A549 (cell line): ENCODE measurements around the gene TEX29. TPM values are rescaled to one million over a fixed set of nuclear protein-coding genes. Genes with fewer than 3 reads are reported as not detected.
A peak's percentile ranks its signal among the peaks of the same experiment; 100 is the strongest.

Source experiments
- ATAC-seq, 2 experiments: fragments of 200-7000 bp in 1 of 2; fragments of >200 bp in 1 of 2; cut with Nextera tagmentation in 1 of 2; cut with Tn5 transposase in 1 of 2; 3 replicates each; pipeline versions ENCODE4 v1.8.0 to v1.9.1; 2018 to 2020; ENCODE audit warnings: mild to moderate bottlenecking in 1 of 2, moderate library complexity in 1 of 2
- CTCF ChIA-PET: fragments of 300-600 bp; sonication (Branson Sonifier 250); formaldehyde crosslinking; extraction: SDS; loops from one replicate; lab custom pipeline; 2021; ENCODE audit warnings: antibody characterized with exemption, inconsistent platforms; lab: Yijun Ruan, JAX
- POLR2A ChIA-PET: fragments of 350-600 bp; formaldehyde crosslinking; extraction: SDS; loops from one replicate; lab custom pipeline; 2021; ENCODE audit warnings: antibody characterized with exemption, inconsistent platforms; lab: Yijun Ruan, JAX
- DNase-seq, 2 experiments: peaks; one replicate each; pipeline versions ENCODE4 v3.0.0 to v3.0.0-alpha.2; 2011 to 2016; ENCODE audit warnings: low read depth in 1 of 2, low spot score in 1 of 2
- FAIRE-seq: peaks from 2 replicates; lab custom pipeline; 2011; peaks lifted over from hg19 to GRCh38; lab: Jason Lieb, UNC
- H3K27ac ChIP-seq, 2 experiments: fragments of >200 bp; sonication (Bioruptor Twin); formaldehyde crosslinking; 3 replicates each; pipeline ENCODE4 v1.5.1; 2016 to 2017
- H3K4me1 ChIP-seq: fragments of >200 bp; sonication (Bioruptor Twin); formaldehyde crosslinking; 3 replicates; pipeline ENCODE4 v1.6.1; 2016
- H3K4me2 ChIP-seq: fragments of >200 bp; sonication (Bioruptor Twin); formaldehyde crosslinking; 3 replicates; pipeline ENCODE4 v1.6.1; 2016
- H3K4me3 ChIP-seq: fragments of >200 bp; sonication (Bioruptor Twin); formaldehyde crosslinking; 3 replicates; pipeline ENCODE4 v1.5.1; 2016
- H3K9me3 ChIP-seq: fragments of >200 bp; sonication (Bioruptor Twin); formaldehyde crosslinking; 3 replicates; pipeline ENCODE4 v1.6.1; 2016
- ATOH8 ChIP-seq: fragments of 250-450 bp; sonication (Bioruptor Pico); IDR thresholded peaks from 2 replicates; pipeline ENCODE4 v1.5.0; 2020; ENCODE audit warnings: low read depth, mild to moderate bottlenecking, moderate library complexity
- CEBPB ChIP-seq, 2 experiments: fragments of >200 bp in 1 of 2; sonication (Bioruptor Twin) in 1 of 2; formaldehyde crosslinking in 1 of 2; IDR thresholded peaks; 2 replicates each; pipeline ENCODE4 v1.6.1; 2012 to 2016
- CHD4 ChIP-seq: fragments of 200-600 bp; sonication (generic); IDR thresholded peaks from 2 replicates; pipeline ENCODE4 v1.6.1; 2016; ENCODE audit warnings: antibody characterized with exemption, mild to moderate bottlenecking, borderline replicate concordance
- CTCF ChIP-seq: fragments of >200 bp; sonication (Bioruptor Twin); formaldehyde crosslinking; IDR thresholded peaks from 3 replicates; pipeline ENCODE4 v1.5.1; 2016
- E2F6 ChIP-seq: IDR thresholded peaks from 2 replicates; pipeline ENCODE4 v1.6.1; 2012; ENCODE audit warnings: low read depth, borderline replicate concordance
- ELK1 ChIP-seq: fragments of 150-350 bp; IDR thresholded peaks from 2 replicates; pipeline ENCODE4 v1.6.1; 2014; ENCODE audit warnings: low read depth, mild to moderate bottlenecking, low read length
- EP300 ChIP-seq, 2 experiments: fragments of >200 bp; sonication (Bioruptor Twin); formaldehyde crosslinking; IDR thresholded peaks; 2 replicates in 1 of 2; 3 replicates in 1 of 2; pipeline ENCODE4 v1.6.1; 2016 to 2017
- FOXS1 ChIP-seq: fragments of 250-450 bp; sonication (Bioruptor Pico); IDR thresholded peaks from 2 replicates; pipeline ENCODE4 v1.5.0; 2020; ENCODE audit warnings: mild to moderate bottlenecking, moderate library complexity
- HDAC2 ChIP-seq: fragments of 200-600 bp; sonication (generic); IDR thresholded peaks from 2 replicates; pipeline ENCODE4 v1.6.1; 2016
- HEYL ChIP-seq: fragments of 250-450 bp; sonication (Bioruptor Pico); IDR thresholded peaks from 2 replicates; pipeline ENCODE4 v1.8.0; 2021; ENCODE audit warnings: mild to moderate bottlenecking, moderate library complexity
- HOXA7 ChIP-seq: fragments of 250-450 bp; sonication (Bioruptor Pico); IDR thresholded peaks from 2 replicates; pipeline ENCODE4 v1.5.0; 2020; ENCODE audit warnings: mild to moderate bottlenecking, moderate library complexity
- HOXB5 ChIP-seq: fragments of 250-450 bp; sonication (Bioruptor Pico); IDR thresholded peaks from 2 replicates; pipeline ENCODE4 v1.5.0; 2020; ENCODE audit warnings: mild to moderate bottlenecking, moderate library complexity
- JUN ChIP-seq, 2 experiments: fragments of >200 bp; sonication (Bioruptor Twin); formaldehyde crosslinking; IDR thresholded peaks; 2 replicates in 1 of 2; 3 replicates in 1 of 2; pipeline ENCODE4 v1.6.1; 2016 to 2017
- JUNB ChIP-seq: fragments of >200 bp; sonication (Bioruptor Twin); formaldehyde crosslinking; IDR thresholded peaks from 2 replicates; pipeline ENCODE4 v1.6.1; 2016
- KDM1A ChIP-seq: fragments of 200-600 bp; sonication (generic); IDR thresholded peaks from 2 replicates; pipeline ENCODE4 v1.6.1; 2016; ENCODE audit warnings: low read depth, mild to moderate bottlenecking
- KDM5A ChIP-seq: fragments of 200-600 bp; sonication (generic); IDR thresholded peaks from 2 replicates; pipeline ENCODE4 v1.6.1; 2016; ENCODE audit warnings: antibody characterized with exemption, mild to moderate bottlenecking
- MYC ChIP-seq: IDR thresholded peaks from 2 replicates; pipeline ENCODE4 v1.6.1; 2012; ENCODE audit warnings: mild to moderate bottlenecking, inconsistent platforms, low read length, improper control_type of control experiment, borderline replicate concordance
- NFE2L2 ChIP-seq: fragments of 150-350 bp; conservative IDR thresholded peaks from 2 replicates; pipeline ENCODE4 v1.6.1; 2014; ENCODE audit warnings: low read length
- NPAS2 ChIP-seq: fragments of 250-450 bp; sonication (Bioruptor Pico); IDR thresholded peaks from 2 replicates; pipeline ENCODE4 v1.8.0; 2022; ENCODE audit warnings: mild to moderate bottlenecking, moderate library complexity, borderline replicate concordance
- POLR2AphosphoS2 ChIP-seq: conservative IDR thresholded peaks from 2 replicates; pipeline ENCODE4 v1.6.1; 2012; ENCODE audit warnings: low read length, improper control_type of control experiment, inconsistent platforms
- RAD21 ChIP-seq, 2 experiments: fragments of >200 bp in 1 of 2; sonication (Bioruptor Twin) in 1 of 2; formaldehyde crosslinking in 1 of 2; IDR thresholded peaks in 1 of 2; conservative IDR thresholded peaks in 1 of 2; 2 replicates in 1 of 2; 3 replicates in 1 of 2; pipeline ENCODE4 v1.6.1; 2012 to 2018; ENCODE audit warnings: inconsistent platforms in 1 of 2
- RFX5 ChIP-seq: fragments of 450-650 bp; IDR thresholded peaks from 2 replicates; pipeline ENCODE4 v1.7.1; 2014; ENCODE audit warnings: antibody characterized with exemption, mild to moderate bottlenecking, moderate library complexity
- SMC3 ChIP-seq: fragments of >200 bp; sonication (Bioruptor Twin); formaldehyde crosslinking; IDR thresholded peaks from 3 replicates; pipeline ENCODE4 v1.6.1; 2018; ENCODE audit warnings: inconsistent platforms
- TFCP2L1 ChIP-seq: fragments of 250-450 bp; sonication (Bioruptor Pico); IDR thresholded peaks from 2 replicates; pipeline ENCODE4 v1.5.0; 2021; ENCODE audit warnings: mild to moderate bottlenecking
- ZC3H11A ChIP-seq: fragments of 450-650 bp; IDR thresholded peaks from 2 replicates; pipeline ENCODE4 v1.6.1; 2014; ENCODE audit warnings: antibody characterized with exemption, mild to moderate bottlenecking
- WGBS: methylation state at CpG from one replicate; pipeline ENCODE4 v1.1.6; 2017; ENCODE audit errors: missing lambda C conversion rate; 5-methylcytosine and 5-hydroxymethylcytosine counted together
- polyA plus RNA-seq, 4 experiments: library from polyadenylated mRNA; depleted of rRNA in 3 of 4; stranded (reverse); fragments of >200 nt; fragmentation: RNase III in 1 of 4; extraction: RNeasy Plus Mini Kit Qiagen cat#74134 plus additional on column Dnase treatment in 1 of 4; gene quantifications; 2 replicates in 3 of 4; 3 replicates in 1 of 4; pipeline ENCODE4 v1.2.3, GENCODE V29; 2011 to 2017

The TEX29 gene
- polyA plus RNA-seq, 2 of the 4 experiments (the other 2 are of a cell fraction): 0.13 to 0.35 TPM

GRCh38 chr13:111370147-111370546 lies 49.7 kb downstream of the TEX29 start:
- TF ChIP-seq JUNB (no peak), ELK1 (no peak), NFE2L2 (no peak), RAD21 (conservative IDR thresholded peaks at IDR 0.05 in 1 of 2, IDR thresholded peaks at IDR 0.05 in 1 of 2) (no peak), JUN (IDR thresholded peaks at IDR 0.05) (no peak), HEYL (no peak), POLR2AphosphoS2 (no peak), SMC3 (no peak)
- H3K9me3 ChIP-seq: no peaks in the 10 kb centered on the region
- ChIA-PET POLR2A (no interaction called here), CTCF (no interaction called here)
- FAIRE-seq: no peak
- H3K4me3 ChIP-seq: no peak overlapping the region
- 24% methylated on average over 3 of the region's 5 CpGs for WGBS
- no peaks in the 10 kb centered on the region for H3K4me1 ChIP-seq
- DNase-seq: no peak
- no peak overlapping the region for H3K27ac ChIP-seq
- no peak for ATAC-seq
- H3K4me2 ChIP-seq: no peak overlapping the region

GRCh38 chr13:111370570-111371535 lies 50.4 kb downstream of the TEX29 start:
- TF ChIP-seq MYC (no peak), E2F6 (no peak), HOXA7 (CRISPR knock-in tag) (no peak), CHD4 (no peak), CEBPB (IDR thresholded peaks at IDR 0.05) (0 out of 4 replicates have a peak, but pooled peaks of 1 of the 2 experiments have one; percentile 10)
- ATAC-seq: no peak
- no peak overlapping the region for H3K4me3 ChIP-seq
- H3K9me3 ChIP-seq: no peaks in the 10 kb centered on the region
- H3K4me1 ChIP-seq: no peaks in the 10 kb centered on the region
- no peak for FAIRE-seq
- DNase-seq: no peak
- no peak overlapping the region for H3K27ac ChIP-seq
- H3K4me2 ChIP-seq: no peak overlapping the region
- ChIA-PET POLR2A (no interaction called here), CTCF (no interaction called here)
- WGBS: 53% methylated on average over 29 of the region's 29 CpGs

- ChIA-PET POLR2A (no interaction called here), CTCF (no interaction called here)
- ATAC-seq (no peak), FAIRE-seq (no peak), DNase-seq (no peak)
- 27% methylated on average over 7 of the region's 7 CpGs for WGBS
- Histone ChIP-seq H3K4me1 (no peaks in the 10 kb centered on the region), H3K9me3 (no peaks in the 10 kb centered on the region), H3K4me2 (no peak overlapping the region), H3K27ac (no peak overlapping the region)
- TF ChIP-seq JUN (IDR thresholded peaks at IDR 0.05) (no peak), KDM5A (no peak), NFE2L2 (no peak), HOXB5 (CRISPR knock-in tag) (no peak), EP300 (IDR thresholded peaks at IDR 0.05) (no peak), ZC3H11A (no peak), TFCP2L1 (CRISPR knock-in tag) (no peak), HDAC2 (no peak), ATOH8 (CRISPR knock-in tag) (no peak), KDM1A (no peak), RFX5 (no peak), NPAS2 (CRISPR knock-in tag) (no peak), FOXS1 (no peak), CTCF (no peak)
- TF ChIP-seq, all 56 proteins: peak for 0
- no peak overlapping the region for H3K4me3 ChIP-seq
Measured at GRCh38 chr13:111371720-111372119, 51.3 kb downstream of the TEX29 start.
